Measurements from ENCODE around the gene ESPN.

ESPN gene

DNA sequence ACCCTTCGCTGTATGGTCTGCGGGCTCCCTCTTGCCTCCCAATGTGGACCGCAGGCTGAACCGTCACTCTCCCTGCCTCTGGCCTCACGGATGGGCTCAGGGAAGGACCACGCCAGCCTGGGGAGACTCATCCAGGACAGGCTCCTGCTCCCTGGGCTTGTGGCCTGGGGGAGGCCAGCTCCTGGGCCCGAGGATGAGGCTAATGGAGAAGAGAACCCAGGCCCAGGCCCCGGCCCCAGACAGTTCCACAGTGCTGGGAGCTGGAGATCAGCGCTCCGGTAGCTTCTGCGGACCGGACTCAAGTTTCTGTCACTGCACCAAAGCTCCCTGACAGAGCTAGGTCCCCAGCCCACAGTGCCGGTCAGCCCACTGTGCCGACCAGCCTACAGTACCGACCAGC, 80.3 kb downstream of the ESPN start:
- H3K27ac Mint-ChIP-seq = no peak overlapping the region
- no peak for DNase-seq
- H3K9me3 Mint-ChIP-seq = no peaks in the 10 kb centered on the region
- no peaks in the 10 kb centered on the region for H3K4me1 Mint-ChIP-seq
- CTCF ChIA-PET = interaction anchor here (0.6 to 1.3 kb wide), 2 partner anchors 16 to 388 kb away, joined by 3 to 5 read pairs; no protein-coding TSS in a partner anchor
- H3K27me3 Mint-ChIP-seq = peaks cover 39% of the 10 kb centered on the region
- H3K4me3 Mint-ChIP-seq = no peak overlapping the region
- no peaks in the 10 kb centered on the region for H3K36me3 Mint-ChIP-seq

DNA sequence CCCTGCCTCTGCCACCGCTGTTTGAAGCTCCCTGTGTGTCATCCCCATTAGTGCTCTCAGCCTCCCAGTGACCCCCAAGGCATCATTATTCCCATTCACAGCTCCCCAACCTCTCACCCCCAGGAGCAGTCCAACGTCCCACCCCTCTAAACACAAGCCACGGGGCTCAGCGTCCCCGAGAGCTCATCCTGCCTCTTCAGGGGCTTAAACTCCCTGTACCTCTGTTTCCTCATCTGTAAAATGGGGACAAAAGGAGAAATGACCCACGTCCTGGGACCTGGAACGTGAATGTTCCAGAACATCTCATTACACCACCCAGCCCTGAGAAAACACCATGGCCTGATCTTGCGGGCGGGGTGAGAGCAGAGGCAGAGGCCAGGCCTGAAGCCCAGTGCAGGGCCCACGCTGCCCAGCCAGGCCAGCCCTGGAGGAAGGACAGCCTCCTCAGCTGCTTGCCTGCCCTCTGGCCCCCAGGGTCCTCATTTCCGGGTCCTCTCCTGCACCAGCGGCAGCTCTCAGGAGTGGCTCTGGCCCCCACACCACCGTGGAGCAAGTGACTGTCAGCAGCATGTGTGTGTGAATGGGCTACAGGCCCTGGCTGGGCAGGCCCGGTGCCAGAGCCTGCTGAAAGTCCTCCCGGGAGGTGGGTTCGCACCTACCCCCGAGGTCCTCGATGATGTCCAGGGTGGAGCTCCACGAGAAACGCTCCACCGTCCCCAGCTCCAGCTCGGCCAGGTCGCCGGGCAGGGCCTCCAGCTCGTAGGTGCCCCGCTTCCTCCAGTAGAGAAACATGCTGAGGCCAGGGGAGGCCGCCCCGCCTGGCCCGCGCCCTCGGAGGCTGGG, 81.0 kb downstream of the ESPN start:
- CTCF ChIA-PET = interaction anchor here (0.6 to 1.3 kb wide), 2 partner anchors 17 to 388 kb away, joined by 3 to 5 read pairs; no protein-coding TSS in a partner anchor
- no peak for DNase-seq
- no peaks in the 10 kb centered on the region for H3K36me3 Mint-ChIP-seq
- peaks cover 32% of the 10 kb centered on the region for H3K27me3 Mint-ChIP-seq
- H3K27ac Mint-ChIP-seq = no peak overlapping the region
- H3K4me1 Mint-ChIP-seq = no peaks in the 10 kb centered on the region
- H3K9me3 Mint-ChIP-seq = no peaks in the 10 kb centered on the region
- H3K4me3 Mint-ChIP-seq = no peak overlapping the region

DNA sequence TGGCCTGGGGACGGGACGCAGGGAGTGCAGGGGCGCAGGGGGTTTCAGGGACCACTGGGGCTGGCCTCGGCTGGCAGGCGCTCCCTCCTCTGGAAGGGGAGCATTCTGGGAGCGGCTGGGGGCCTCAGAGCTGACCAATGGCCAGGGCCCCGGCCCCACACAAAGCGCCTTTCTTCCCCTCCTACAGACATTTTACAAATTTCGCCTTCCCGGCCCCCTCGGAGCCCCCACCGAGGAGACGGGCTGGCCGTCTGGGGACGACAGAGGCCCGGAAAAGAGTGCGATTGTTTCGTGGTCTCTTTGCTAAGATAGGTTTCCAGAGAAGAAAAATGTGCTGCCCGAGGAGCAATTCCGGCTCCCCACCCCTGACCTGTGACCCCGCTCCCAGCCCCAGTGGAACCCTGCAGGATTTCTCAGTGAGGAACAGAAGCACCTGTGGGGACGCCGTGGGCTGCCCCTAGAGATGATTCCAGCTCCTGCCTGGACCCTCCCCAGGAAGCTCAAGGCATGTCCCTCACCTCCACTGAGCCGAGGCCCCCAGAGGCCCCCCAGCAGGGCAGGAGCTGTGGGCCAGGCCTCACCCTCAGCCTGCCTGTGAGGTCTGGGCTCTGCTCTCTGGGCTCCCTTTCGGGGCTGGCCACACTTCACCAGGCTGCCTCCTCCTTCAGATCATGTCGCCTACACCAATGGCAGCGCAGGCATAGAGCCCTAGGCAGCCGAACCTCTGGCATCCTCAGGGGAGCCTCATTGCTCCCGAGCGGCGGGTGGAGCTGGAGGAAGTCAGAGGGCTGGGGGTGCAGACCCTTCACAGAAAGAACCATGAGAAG, 81.8 kb downstream of the ESPN start:
- CTCF ChIA-PET = interaction anchor here (1.3 kb wide), 1 partner anchor 18 kb away, joined by 5 read pairs; no protein-coding TSS in a partner anchor
- no peak overlapping the region for H3K27ac Mint-ChIP-seq

DNA sequence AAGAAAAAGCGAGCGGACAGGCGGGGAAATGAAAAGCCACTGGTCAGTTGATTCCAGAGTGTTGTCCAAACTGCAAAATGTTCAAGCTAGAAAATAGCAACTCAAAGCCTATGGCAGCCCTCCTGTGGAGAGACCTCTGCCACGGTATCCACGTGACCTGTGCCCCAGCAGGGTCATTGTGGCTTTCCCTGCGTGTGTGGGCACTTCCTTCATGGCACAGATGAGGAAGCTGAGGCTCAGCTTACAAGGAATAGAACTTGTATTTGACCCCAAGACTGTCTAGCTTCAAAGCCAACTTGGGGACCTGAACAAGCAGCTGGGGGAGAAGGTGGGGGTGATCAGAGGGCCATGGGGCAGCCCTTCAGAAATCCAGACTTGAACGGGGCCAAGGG, 82.5 kb downstream of the ESPN start:
- no peaks in the 10 kb centered on the region for H3K4me1 Mint-ChIP-seq
- peaks cover 20% of the 10 kb centered on the region for H3K27me3 Mint-ChIP-seq
- H3K9me3 Mint-ChIP-seq = no peaks in the 10 kb centered on the region
- DNase-seq = no peak
- CTCF ChIA-PET = no interaction called here
- no peak overlapping the region for H3K4me3 Mint-ChIP-seq
- no peak overlapping the region for H3K27ac Mint-ChIP-seq
- no peaks in the 10 kb centered on the region for H3K36me3 Mint-ChIP-seq

More for the DNA sequence above, 81.8 kb downstream of the ESPN start:
- peaks cover 24% of the 10 kb centered on the region for H3K27me3 Mint-ChIP-seq
- H3K36me3 Mint-ChIP-seq = no peaks in the 10 kb centered on the region
- DNase-seq = no peak
- H3K9me3 Mint-ChIP-seq = no peaks in the 10 kb centered on the region
- no peak overlapping the region for H3K4me3 Mint-ChIP-seq
- no peaks in the 10 kb centered on the region for H3K4me1 Mint-ChIP-seq

DNA sequence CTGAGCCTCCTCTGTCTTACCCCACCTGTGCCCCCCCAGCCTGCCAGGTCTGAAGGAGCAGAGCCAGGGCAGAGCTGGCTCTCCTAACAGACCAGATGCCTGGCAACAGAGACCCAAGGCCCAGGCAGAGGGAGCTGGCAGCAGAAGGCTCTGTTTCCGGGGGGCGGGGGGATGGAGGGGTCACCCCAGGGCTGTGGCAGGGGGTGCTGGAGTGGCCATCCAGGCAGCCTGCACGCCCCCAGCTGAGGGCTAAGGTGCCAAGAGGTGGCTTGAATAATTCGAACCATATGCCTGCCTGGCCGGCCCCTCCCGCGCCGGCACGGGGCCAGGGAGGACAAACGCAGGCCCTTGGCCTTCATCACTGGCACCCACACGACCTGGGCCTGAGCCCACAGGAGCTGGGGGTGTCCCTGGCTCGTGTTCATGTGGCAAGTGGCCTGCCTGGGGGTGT, 82.9 kb downstream of the ESPN start:
- CTCF ChIA-PET = no interaction called here
- Mint-ChIP-seq H3K27me3 (peaks cover 20% of the 10 kb centered on the region), H3K4me3 (no peak overlapping the region), H3K4me1 (no peaks in the 10 kb centered on the region), H3K36me3 (no peaks in the 10 kb centered on the region), H3K9me3 (no peaks in the 10 kb centered on the region), H3K27ac (no peak overlapping the region)
- DNase-seq = no peak

DNA sequence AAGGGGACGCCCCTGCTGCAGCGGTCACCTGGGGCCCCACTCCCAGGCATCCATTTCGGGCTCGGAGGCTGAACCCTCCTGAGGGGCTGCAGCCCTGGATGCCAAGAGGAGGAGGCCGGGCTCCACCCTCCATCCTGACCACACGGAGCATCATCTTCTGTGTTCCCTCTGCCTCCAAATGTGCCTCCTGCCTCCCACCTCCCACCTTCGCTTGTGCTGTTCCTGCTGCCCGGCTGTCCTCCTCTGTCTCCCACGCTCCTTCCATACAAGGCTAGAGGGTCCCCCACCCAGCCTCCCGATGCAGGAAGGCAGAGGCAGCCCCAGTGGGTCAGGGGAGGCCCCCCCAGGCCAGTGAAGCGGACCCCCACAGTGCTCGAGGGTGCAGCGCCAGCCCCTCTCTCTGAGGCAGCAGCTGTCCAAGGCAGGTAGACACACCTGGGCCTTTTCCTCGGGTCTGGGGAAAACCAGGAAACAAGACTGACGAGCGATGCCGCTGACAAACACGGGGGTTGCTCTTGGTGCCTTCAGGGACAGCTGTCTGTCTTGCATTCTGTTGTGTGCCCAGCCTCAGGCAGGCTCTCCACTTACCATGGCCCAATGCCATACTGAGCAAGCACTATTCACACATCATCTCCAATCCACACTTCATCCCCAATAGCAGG, 83.7 kb downstream of the ESPN start:
- peaks cover 20% of the 10 kb centered on the region for H3K27me3 Mint-ChIP-seq
- DNase-seq = no peak
- no peaks in the 10 kb centered on the region for H3K9me3 Mint-ChIP-seq
- no peaks in the 10 kb centered on the region for H3K36me3 Mint-ChIP-seq
- no peak overlapping the region for H3K4me3 Mint-ChIP-seq
- H3K27ac Mint-ChIP-seq = no peak overlapping the region
- CTCF ChIA-PET = interaction anchor here (0.7 to 1.3 kb wide), 3 partner anchors 9 to 19 kb away, joined by 3 to 4 read pairs (median 3); no protein-coding TSS in a partner anchor
- H3K4me1 Mint-ChIP-seq = no peaks in the 10 kb centered on the region

DNA sequence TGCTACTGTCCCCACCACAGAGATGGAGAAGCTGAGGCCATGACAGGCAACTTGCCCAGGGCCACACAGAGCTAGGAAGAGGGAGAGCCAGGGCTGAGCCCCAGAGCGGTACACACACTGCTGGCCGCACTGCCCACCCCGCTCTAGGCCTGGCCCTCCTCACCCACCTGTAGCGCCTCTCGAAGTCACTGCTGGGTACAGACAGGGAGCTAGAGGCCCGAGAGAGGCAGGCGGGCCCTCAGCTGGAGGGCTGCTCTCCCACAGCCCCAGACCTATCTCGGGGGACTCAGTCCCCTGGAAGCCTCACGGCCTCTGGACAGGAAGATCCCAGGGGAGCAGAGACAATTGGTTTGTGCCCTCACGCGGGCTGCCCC, 84.2 kb downstream of the ESPN start:
- H3K4me3 Mint-ChIP-seq = no peak overlapping the region
- DNase-seq = no peak
- H3K4me1 Mint-ChIP-seq = no peaks in the 10 kb centered on the region
- peaks cover 20% of the 10 kb centered on the region for H3K27me3 Mint-ChIP-seq
- no peaks in the 10 kb centered on the region for H3K9me3 Mint-ChIP-seq
- no peak overlapping the region for H3K27ac Mint-ChIP-seq
- CTCF ChIA-PET = interaction anchor here (0.7 to 1.3 kb wide), 3 partner anchors 9 to 19 kb away, joined by 3 to 4 read pairs (median 3); no protein-coding TSS in a partner anchor
- H3K36me3 Mint-ChIP-seq = no peaks in the 10 kb centered on the region

DNA sequence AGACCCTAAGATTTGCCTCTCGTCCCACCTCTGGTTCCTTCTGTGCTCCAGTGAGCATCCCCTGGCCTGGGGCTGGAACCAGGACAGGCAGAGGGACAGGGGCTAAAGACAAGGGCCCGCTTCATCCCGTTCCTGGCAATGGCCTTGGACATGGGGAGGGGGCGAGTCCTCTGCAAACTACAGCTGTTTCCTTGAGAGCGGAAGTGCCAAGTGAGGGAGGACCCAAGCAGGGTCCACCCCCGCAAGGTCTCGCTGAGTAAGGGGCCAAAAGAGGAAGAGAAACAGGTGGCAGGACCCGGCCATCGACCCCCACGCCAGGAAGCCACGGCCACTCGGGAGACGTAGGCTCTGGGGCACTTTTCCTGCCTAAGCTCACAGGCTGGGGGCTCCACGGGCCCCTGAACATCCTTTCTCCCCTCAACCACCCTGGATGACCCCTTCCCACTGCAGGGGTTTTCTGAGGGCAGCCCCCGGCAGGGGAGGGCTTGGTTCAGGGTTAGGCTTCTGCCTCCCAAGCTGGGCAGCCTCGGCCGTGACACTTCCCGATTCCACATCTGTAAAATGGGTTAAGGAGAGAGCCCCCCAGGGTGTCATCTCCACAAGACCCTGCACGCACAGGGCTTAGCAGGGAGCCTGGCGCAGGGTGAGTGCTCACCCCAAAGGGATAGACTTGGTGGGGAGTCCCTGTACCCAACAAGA, 84.8 kb downstream of the ESPN start:
- no peaks in the 10 kb centered on the region for H3K36me3 Mint-ChIP-seq
- no peak overlapping the region for H3K27ac Mint-ChIP-seq
- CTCF ChIA-PET = interaction anchor here (1.3 kb wide), 2 partner anchors 10 to 19 kb away, joined by 3 to 4 read pairs; no protein-coding TSS in a partner anchor
- no peaks in the 10 kb centered on the region for H3K9me3 Mint-ChIP-seq
- H3K4me1 Mint-ChIP-seq = no peaks in the 10 kb centered on the region
- H3K27me3 Mint-ChIP-seq = peaks cover 20% of the 10 kb centered on the region
- DNase-seq = no peak
- no peak overlapping the region for H3K4me3 Mint-ChIP-seq

DNA sequence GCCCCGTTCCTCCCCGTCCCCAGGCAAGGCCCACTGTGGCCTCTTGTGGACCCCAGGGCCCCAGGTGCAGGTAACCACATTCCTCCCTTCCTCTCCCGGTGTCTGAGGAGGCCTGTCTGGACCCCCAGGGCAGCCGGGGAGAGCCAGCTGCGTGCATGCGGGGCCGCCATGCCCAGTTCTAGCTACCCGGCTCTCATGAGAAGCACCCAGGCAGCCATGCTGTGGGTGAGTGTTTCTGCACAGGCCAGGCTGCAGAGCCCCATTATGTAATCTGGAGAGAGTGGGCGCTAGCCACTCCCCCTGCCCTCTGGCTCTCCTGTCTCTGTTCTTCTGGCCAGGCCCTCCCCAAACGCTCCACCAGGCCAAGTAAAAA, 85.3 kb downstream of the ESPN start:
- Mint-ChIP-seq H3K4me1 (no peaks in the 10 kb centered on the region), H3K36me3 (no peaks in the 10 kb centered on the region), H3K27ac (no peak overlapping the region), H3K9me3 (no peaks in the 10 kb centered on the region), H3K4me3 (no peak overlapping the region), H3K27me3 (peaks cover 16% of the 10 kb centered on the region)
- CTCF ChIA-PET = no interaction called here
- no peak for DNase-seq

DNA sequence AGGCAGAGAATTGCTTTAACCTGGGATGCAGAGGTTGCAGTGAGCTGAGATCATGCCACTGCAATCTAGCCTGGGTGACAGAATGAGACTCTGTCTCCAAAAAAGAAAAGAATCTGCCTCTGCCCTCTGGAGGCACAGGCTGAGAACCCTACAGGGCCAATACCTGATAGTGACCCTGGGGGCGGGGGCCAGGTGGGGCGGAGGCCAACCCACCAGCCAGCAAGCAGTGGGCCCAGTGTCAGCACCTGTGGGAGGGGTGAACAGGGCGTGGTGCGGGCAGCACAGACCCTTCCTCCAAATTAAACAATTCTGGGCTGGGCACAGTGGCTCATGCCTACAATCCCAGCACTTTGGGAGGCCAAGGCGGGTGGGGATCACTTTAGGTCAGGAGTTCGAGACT, 85.9 kb downstream of the ESPN start:
- no peak for DNase-seq
- peaks cover 16% of the 10 kb centered on the region for H3K27me3 Mint-ChIP-seq
- no peaks in the 10 kb centered on the region for H3K36me3 Mint-ChIP-seq
- no peak overlapping the region for H3K27ac Mint-ChIP-seq
- H3K9me3 Mint-ChIP-seq = no peaks in the 10 kb centered on the region
- H3K4me3 Mint-ChIP-seq = no peak overlapping the region
- CTCF ChIA-PET = no interaction called here
- no peaks in the 10 kb centered on the region for H3K4me1 Mint-ChIP-seq

All from activated naive CD4-positive, alpha-beta T cell treated with anti-CD3 and anti-CD28 coated beads, Interleukin-2, amount 10 ng/mL, durations not matched to agents 7 days and 5 days (primary cell).